SK-N-SH (cell line): Measurements from ENCODE around the gene COMMD10. TPM values are rescaled to one million over a fixed set of nuclear protein-coding genes. Genes with fewer than 3 reads are reported as not detected.

Source experiments
- CTCF ChIA-PET: fragments of 300-600, 350-600 bp; formaldehyde crosslinking; extraction: SDS; loops from one replicate; lab custom pipeline; 2021; lab: Yijun Ruan, JAX
- POLR2A ChIA-PET: fragments of 350-600 bp; sonication (Branson Sonifier 250); formaldehyde crosslinking; extraction: SDS; loops from one replicate; lab custom pipeline; 2020; ENCODE audit warnings: antibody characterized with exemption, inconsistent platforms; lab: Yijun Ruan, JAX
- DNase-seq: peaks from one replicate; pipeline ENCODE4 v3.0.0; 2012
- H2AFZ ChIP-seq: fragments of 200-600 bp; sonication (generic); 2 replicates; pipeline ENCODE4 v1.8.1; 2016; ENCODE audit warnings: antibody characterized with exemption, mild to moderate bottlenecking, low read depth
- H3F3A ChIP-seq: fragments of 200-600 bp; sonication (generic); replicated peaks from 2 replicates; pipeline ENCODE3; 2016; ENCODE audit warnings: antibody characterized with exemption, mild to moderate bottlenecking; ENCODE audit not compliant: insufficient read depth
- H3K27ac ChIP-seq, 2 experiments: fragments of 200-500 bp in 1 of 2; fragments of 200-600 bp in 1 of 2; sonication (Bioruptor generic) in 1 of 2; sonication (generic), shearing (Covaris generic) in 1 of 2; 2 replicates each; pipeline versions ENCODE4 v1.5.1 to v1.6.1; 2014 to 2016; ENCODE audit warnings: low read depth in 2 of 2, inconsistent platforms in 1 of 2, low read length in 1 of 2, mild to moderate bottlenecking in 1 of 2, mixed read lengths in 1 of 2
- H3K27me3 ChIP-seq: fragments of 200-600 bp; sonication (generic), shearing (Covaris generic); 2 replicates; pipeline ENCODE4 v1.6.1; 2016; ENCODE audit warnings: mixed run types; ENCODE audit not compliant: insufficient read depth
- H3K36me3 ChIP-seq, 2 experiments: fragments of 200-500 bp in 1 of 2; fragments of 200-600 bp in 1 of 2; sonication (Bioruptor generic) in 1 of 2; sonication (generic) in 1 of 2; replicated peaks in 1 of 2; 2 replicates each; pipeline versions ENCODE3 to v1.5.1; 2014 to 2016; ENCODE audit warnings: low read length in 1 of 2, mild to moderate bottlenecking in 1 of 2; ENCODE audit not compliant: insufficient read depth in 2 of 2, control insufficient read depth in 1 of 2
- H3K4me1 ChIP-seq, 2 experiments: fragments of 200-500 bp in 1 of 2; fragments of 200-600 bp in 1 of 2; sonication (Bioruptor generic) in 1 of 2; sonication (generic), shearing (Covaris generic) in 1 of 2; 2 replicates each; pipeline versions ENCODE4 v1.5.1 to v1.6.1; 2014 to 2016; ENCODE audit warnings: low read depth in 1 of 2, low read length in 1 of 2, mixed run types in 1 of 2; ENCODE audit not compliant: insufficient read depth in 2 of 2, control insufficient read depth in 1 of 2
- H3K4me2 ChIP-seq: fragments of 200-600 bp; sonication (generic), shearing (Covaris generic); 2 replicates; pipeline ENCODE4 v1.6.1; 2017; ENCODE audit warnings: mixed run types
- H3K4me3 ChIP-seq, 2 experiments: fragments of 200-500 bp in 1 of 2; fragments of 200-600 bp in 1 of 2; sonication (Bioruptor generic) in 1 of 2; sonication (generic), shearing (Covaris generic) in 1 of 2; 2 replicates each; pipeline versions ENCODE4 v1.5.1 to v1.8.1; 2014 to 2016; ENCODE audit warnings: low read depth in 2 of 2, inconsistent platforms in 1 of 2, low read length in 1 of 2, mild to moderate bottlenecking in 1 of 2, mixed read lengths in 1 of 2, moderate library complexity in 1 of 2
- H3K79me2 ChIP-seq: fragments of 200-600 bp; sonication (generic); 2 replicates; pipeline ENCODE4 v1.8.1; 2017; ENCODE audit warnings: mild to moderate bottlenecking; ENCODE audit not compliant: insufficient read depth
- H3K9ac ChIP-seq: fragments of 200-600 bp; sonication (generic); 2 replicates; pipeline ENCODE4 v1.6.1; 2017; ENCODE audit warnings: mixed run types
- H3K9me2 ChIP-seq: fragments of 200-600 bp; sonication (generic); 2 replicates; pipeline ENCODE4 v1.6.1; 2017; ENCODE audit warnings: mixed run types
- H3K9me3 ChIP-seq: fragments of 200-600 bp; sonication (generic); 2 replicates; pipeline ENCODE4 v1.6.1; 2017; ENCODE audit warnings: mixed run types, mild to moderate bottlenecking, moderate library complexity
- H4K20me1 ChIP-seq: fragments of 200-600 bp; sonication (generic); 2 replicates; pipeline ENCODE4 v1.6.1; 2017; ENCODE audit warnings: mild to moderate bottlenecking, mixed run types; ENCODE audit not compliant: insufficient read depth
- CHD2 ChIP-seq: fragments of 150-350 bp; IDR thresholded peaks from 2 replicates; pipeline ENCODE4 v1.6.1; 2018; ENCODE audit warnings: low read length; ENCODE audit not compliant: partially characterized antibody
- ELF1 ChIP-seq: IDR thresholded peaks from 2 replicates; pipeline ENCODE4 v1.4.0; 2012
- FOSL2 ChIP-seq: IDR thresholded peaks from 2 replicates; pipeline ENCODE4 v1.4.0; 2012; ENCODE audit warnings: low read depth, mild to moderate bottlenecking, moderate library complexity, borderline replicate concordance
- FOXM1 ChIP-seq: IDR thresholded peaks from 2 replicates; pipeline ENCODE4 v1.4.0; 2012; ENCODE audit warnings: low read depth, mild to moderate bottlenecking
- IRF3 ChIP-seq: fragments of 150-350 bp; IDR thresholded peaks from 2 replicates; pipeline ENCODE4 v1.6.1; 2016; ENCODE audit warnings: mild to moderate bottlenecking, low read depth, low read length
- NFIC ChIP-seq: IDR thresholded peaks from 2 replicates; pipeline ENCODE4 v1.4.0; 2012; ENCODE audit warnings: borderline replicate concordance
- NRF1 ChIP-seq: IDR thresholded peaks from 2 replicates; pipeline ENCODE4 v1.6.1; 2012; ENCODE audit warnings: low read depth, mild to moderate bottlenecking, low read length
- PBX3 ChIP-seq: IDR thresholded peaks from 2 replicates; pipeline ENCODE4; 2012
- POLR2AphosphoS5 ChIP-seq: IDR thresholded peaks from 2 replicates; pipeline ENCODE4 v1.6.1; 2012; ENCODE audit warnings: low read depth, low read length
- RCOR1 ChIP-seq: fragments of 150-350 bp; IDR thresholded peaks from 2 replicates; pipeline ENCODE4 v1.6.1; 2017; ENCODE audit warnings: antibody characterized with exemption, low read length
- RFX5 ChIP-seq: IDR thresholded peaks from 2 replicates; pipeline ENCODE4 v1.6.1; 2012; ENCODE audit warnings: mild to moderate bottlenecking, improper control_type of control experiment, low read length
- TAF1 ChIP-seq: IDR thresholded peaks from 2 replicates; pipeline ENCODE4 v1.6.1; 2012; ENCODE audit warnings: low read depth, mild to moderate bottlenecking, low read length, moderate library complexity, borderline replicate concordance
- USF1 ChIP-seq: IDR thresholded peaks from 2 replicates; pipeline ENCODE4 v1.4.0; 2012; ENCODE audit warnings: low read depth, borderline replicate concordance
- USF2 ChIP-seq: fragments of 150-350 bp; IDR thresholded peaks from 2 replicates; pipeline ENCODE4 v1.6.1; 2017; ENCODE audit warnings: antibody characterized with exemption, low read length, low read depth, borderline replicate concordance
- ZBTB33 ChIP-seq: IDR thresholded peaks from 2 replicates; pipeline ENCODE4 v1.4.0; 2012; ENCODE audit warnings: low read depth, borderline replicate concordance
- WGBS: methylation state at CpG from one replicate; pipeline ENCODE4 v1.1.6; 2017; ENCODE audit warnings: low lambda C conversion rate; 5-methylcytosine and 5-hydroxymethylcytosine counted together
- polyA plus RNA-seq, 3 experiments: library from polyadenylated mRNA; depleted of rRNA; stranded (reverse); fragments of >200 nt; gene quantifications; 2 replicates each; pipeline ENCODE4 v1.2.3, GENCODE V29; 2012

The COMMD10 gene
- polyA plus RNA-seq, 1 of the 3 experiments (the other 2 are of a cell fraction), result 9.4 TPM

GRCh38 chr5:116296335-116297072 is 211.7 kb downstream of the COMMD10 start:
- Histone ChIP-seq H3K4me3 (no peak overlapping the region), H3K9me2 (no peaks in the 10 kb centered on the region), H3F3A (no peaks in the 10 kb centered on the region), H3K9ac (no peak overlapping the region), H4K20me1 (no peaks in the 10 kb centered on the region), H3K27me3 (no peaks in the 10 kb centered on the region), H3K79me2 (no peaks in the 10 kb centered on the region), H3K36me3 (peaks cover 12 to 14% of the 10 kb centered on the region in 2 experiments), H3K27ac (no peak overlapping the region), H2AFZ (no peak overlapping the region), H3K4me2 (no peak overlapping the region), H3K4me1 (no peaks in the 10 kb centered on the region), H3K9me3 (no peaks in the 10 kb centered on the region)
- ChIA-PET CTCF (no interaction called here), POLR2A (no interaction called here)
- 87% methylated on average over 4 of the region's 4 CpGs for WGBS
- no peak for DNase-seq
- TF ChIP-seq ELF1, result no peak
- no peak for TF ChIP-seq FOXM1
- TF ChIP-seq PBX3, result no peak
- TF ChIP-seq FOSL2, result no peak
- TF ChIP-seq NFIC, result no peak
- no peak for TF ChIP-seq TAF1
- no peak for TF ChIP-seq RCOR1
- no peak for TF ChIP-seq ZBTB33
- no peak for TF ChIP-seq USF2
- no peak for TF ChIP-seq CHD2
- TF ChIP-seq IRF3, result no peak
- TF ChIP-seq RFX5, result no peak
- no peak for TF ChIP-seq NRF1
- TF ChIP-seq USF1, result no peak
- no peak for TF ChIP-seq POLR2AphosphoS5
